HepG2 (cell line): ENCODE measurements around the gene APBB2. TPM values are rescaled to one million over a fixed set of nuclear protein-coding genes. Genes with fewer than 3 reads are reported as not detected.

ENCODE experiments used
- ATAC-seq: fragments of 200-7000 bp; cut with Tn5 transposase; 3 replicates; pipeline ENCODE4 v1.9.1; 2020; ENCODE audit warnings: mild to moderate bottlenecking, moderate library complexity
- BruUV-seq: library from RNA; stranded (reverse); fragments of 400-500 nt; replicated peaks from 2 replicates; lab custom pipeline; 2021; lab: Mats Ljungman, UMichigan
- CTCF ChIA-PET: fragments of 300-600 bp; formaldehyde crosslinking; extraction: SDS; loops from one replicate; lab custom pipeline; 2021; ENCODE audit warnings: low total read pairs, inconsistent platforms, low intra/inter-chr PET ratio; lab: Yijun Ruan, JAX
- POLR2A ChIA-PET: fragments of 350-600 bp; sonication (Branson Sonifier 250); formaldehyde crosslinking; loops from one replicate; lab custom pipeline; 2020; ENCODE audit warnings: antibody characterized with exemption, inconsistent platforms; lab: Yijun Ruan, JAX
- DNase-seq: peaks from one replicate; pipeline ENCODE4 v3.0.0-alpha.2; 2015; ENCODE audit warnings: low spot score
- FAIRE-seq: peaks from 3 replicates; lab custom pipeline; 2011; peaks lifted over from hg19 to GRCh38; lab: Jason Lieb, UNC
- H2AFZ ChIP-seq: one replicate; pipeline ENCODE4 v1.6.1; 2011; ENCODE audit warnings: low read length, inconsistent platforms
- H3K27ac ChIP-seq: fragments of 300-600 bp; 3 replicates; pipeline ENCODE4 v1.8.0; 2011; ENCODE audit warnings: mixed run types, mild to moderate bottlenecking, mixed read lengths, low read length, inconsistent platforms; ENCODE audit not compliant: insufficient read depth; ENCODE audit errors: extremely low read length
- H3K27me3 ChIP-seq, 2 experiments: fragments of 200-600 bp in 1 of 2; 2 replicates in 1 of 2; 3 replicates in 1 of 2; pipeline versions ENCODE4 v1.6.0 to v1.8.0; 2011; ENCODE audit warnings: low read length in 2 of 2, mild to moderate bottlenecking in 2 of 2, moderate library complexity in 2 of 2, inconsistent platforms in 1 of 2; ENCODE audit not compliant: insufficient read depth in 2 of 2, control insufficient read depth in 1 of 2
- H3K36me3 ChIP-seq, 2 experiments: fragments of 200-600 bp in 1 of 2; replicated peaks in 1 of 2; 2 replicates in 1 of 2; 3 replicates in 1 of 2; pipeline versions ENCODE4 v1.5.1 to v1.8.0; 2011; ENCODE audit warnings: low read length in 2 of 2, inconsistent platforms in 1 of 2; ENCODE audit not compliant: insufficient read depth in 2 of 2, control insufficient read depth in 1 of 2
- H3K4me1 ChIP-seq: 2 replicates; pipeline ENCODE4 v1.5.1; 2012; ENCODE audit warnings: low read length, inconsistent platforms; ENCODE audit not compliant: insufficient read depth
- H3K4me2 ChIP-seq: 2 replicates; pipeline ENCODE4 v1.6.0; 2011; ENCODE audit warnings: low read depth, low read length, inconsistent platforms
- H3K4me3 ChIP-seq, 3 experiments: fragments of 200-600 bp in 1 of 3; sonication (generic), shearing (Covaris generic) in 1 of 3; replicated peaks in 1 of 3; 2 replicates each; pipeline ENCODE4 v1.5.1; 2011 to 2016; ENCODE audit warnings: low read length in 3 of 3, inconsistent platforms in 2 of 3, low read depth in 2 of 3, mild to moderate bottlenecking in 2 of 3, control low read depth in 1 of 3, mixed read lengths in 1 of 3; ENCODE audit not compliant: insufficient read depth in 1 of 3
- H3K79me2 ChIP-seq: one replicate; pipeline ENCODE4 v1.6.1; 2011; ENCODE audit warnings: low read length, inconsistent platforms; ENCODE audit not compliant: insufficient read depth
- H3K9ac ChIP-seq: 2 replicates; pipeline ENCODE4 v1.6.0; 2011; ENCODE audit warnings: mild to moderate bottlenecking, low read depth, low read length, inconsistent platforms; ENCODE audit not compliant: insufficient read depth
- H3K9me3 ChIP-seq: 2 replicates; pipeline ENCODE4 v1.5.1; 2012; ENCODE audit warnings: mild to moderate bottlenecking, low read length
- H4K20me1 ChIP-seq: 2 replicates; pipeline ENCODE4 v1.6.0; 2011; ENCODE audit warnings: inconsistent platforms, mild to moderate bottlenecking, low read length, moderate library complexity; ENCODE audit not compliant: insufficient read depth
- MXD3 ChIP-seq: IDR thresholded peaks from 2 replicates; pipeline ENCODE4 v1.6.1; 2016; ENCODE audit warnings: mild to moderate bottlenecking, missing biosample characterization, missing genetic modification reagents
- NFRKB ChIP-seq: fragments of 450-650 bp; IDR thresholded peaks from 2 replicates; pipeline ENCODE4 v1.6.1; 2017
- NR2C2 ChIP-seq: sonication (generic); formaldehyde crosslinking; IDR thresholded peaks from 2 replicates; pipeline ENCODE4 v1.4.0; 2020; ENCODE audit warnings: missing genetic modification reagents, mild to moderate bottlenecking, moderate library complexity, borderline replicate concordance
- ZBTB46 ChIP-seq: sonication (generic); formaldehyde crosslinking; IDR thresholded peaks from 2 replicates; pipeline ENCODE4 v1.4.0; 2020; ENCODE audit warnings: mild to moderate bottlenecking, missing genetic modification reagents, borderline replicate concordance
- ZEB1 ChIP-seq: IDR thresholded peaks from 2 replicates; pipeline ENCODE4 v1.6.1; 2012; ENCODE audit warnings: mild to moderate bottlenecking, low read depth, inconsistent platforms; ENCODE audit not compliant: insufficient replicate concordance
- ZFP90 ChIP-seq: sonication (generic); formaldehyde crosslinking; IDR thresholded peaks from 2 replicates; pipeline ENCODE4 v1.8.0; 2022; ENCODE audit warnings: missing genetic modification reagents, mild to moderate bottlenecking, inconsistent platforms, borderline replicate concordance
- ZMAT3 ChIP-seq: sonication (generic); formaldehyde crosslinking; conservative IDR thresholded peaks from 2 replicates; pipeline ENCODE4 v1.7.0; 2021; ENCODE audit warnings: missing genetic modification reagents
- ZNF552 ChIP-seq: sonication (generic); formaldehyde crosslinking; IDR thresholded peaks from 2 replicates; pipeline ENCODE4 v1.9.0; 2022; ENCODE audit warnings: missing genetic modification reagents, mild to moderate bottlenecking, borderline replicate concordance
- ZNF670 ChIP-seq: sonication (generic); formaldehyde crosslinking; IDR thresholded peaks from 2 replicates; pipeline ENCODE4 v1.8.0; 2022; ENCODE audit warnings: mild to moderate bottlenecking, missing genetic modification reagents, borderline replicate concordance
- WGBS: methylation state at CpG from one replicate; pipeline ENCODE4 v1.1.6; 2017; ENCODE audit warnings: low lambda C conversion rate; 5-methylcytosine and 5-hydroxymethylcytosine counted together
- in situ Hi-C: cut with HindIII; loops from 2 replicates; pipeline ENCODE4 v1.10.0; 2017; ENCODE audit warnings: low pct_unique_long_range_greater_than_20kb; ENCODE audit not compliant: extremely low pct_ligation_motif_present
- intact Hi-C: fragments of 100-400 bp; cut with micrococcal nuclease; formaldehyde crosslinking; loops from one replicate; pipeline ENCODE4 v1.10.0; 2022; ENCODE audit not compliant: unreplicated experiment
- polyA plus RNA-seq, 8 experiments: library from polyadenylated mRNA; depleted of rRNA in 3 of 8; stranded (reverse) in 7 of 8; unstranded in 1 of 8; fragments of >200 nt; fragmentation: Illumina TruSeq in 4 of 8; extraction: Trizol in 4 of 8; gene quantifications; 2 replicates each; pipeline versions ENCODE4 v1.2.1 to v1.2.3, GENCODE V29; 2011 to 2016; ENCODE audit warnings: low read depth in 4 of 8, missing spikeins in 1 of 8, mixed read lengths in 1 of 8; ENCODE audit not compliant: insufficient read depth in 1 of 8
- total RNA-seq, 5 experiments: library from RNA; depleted of rRNA; stranded (reverse); fragments of >200 nt; fragmentation: Illumina TruSeq; extraction: Trizol; gene quantifications; 2 replicates each; pipeline ENCODE4 v1.2.3, GENCODE V29; 2016; ENCODE audit warnings: low read depth in 1 of 5
- TF ChIP-seq, protein P1 (sequence below): IDR thresholded peaks from 2 replicates; pipeline ENCODE4 v1.6.1; 2016; ENCODE audit warnings: missing compliant biosample characterization, missing genetic modification reagents, borderline replicate concordance
- TF ChIP-seq, protein P2 (sequence below): sonication (generic); formaldehyde crosslinking; IDR thresholded peaks from 2 replicates; pipeline ENCODE4 v1.9.0; 2021; ENCODE audit warnings: missing genetic modification reagents, mild to moderate bottlenecking, borderline replicate concordance
- TF ChIP-seq, protein P3 (sequence below): sonication (generic); formaldehyde crosslinking; IDR thresholded peaks from 2 replicates; pipeline ENCODE4 v1.4.0; 2020; ENCODE audit warnings: missing genetic modification reagents, mild to moderate bottlenecking, borderline replicate concordance

The APBB2 gene
- total and polyA plus RNA-seq, 2 of the 13 experiments (the other 11 are each of a cell fraction or from before 2014, with no cell fraction given): 11.7 to 17.0 TPM

- DNase-seq (no peak), ATAC-seq (no peak)
- H3K27me3 ChIP-seq: no peaks in the 10 kb centered on the region
- no peaks in the 10 kb centered on the region for H3K36me3 ChIP-seq
- intact Hi-C loops: no loop called here
- POLR2A ChIA-PET: no interaction called here
- H3K4me1 ChIP-seq: peaks cover 38% of the 10 kb centered on the region
- BruUV-seq: no TSS peak
- CTCF ChIA-PET: no interaction called here
- H3K9ac ChIP-seq: no peak overlapping the region
- TF ChIP-seq, protein P1, sequence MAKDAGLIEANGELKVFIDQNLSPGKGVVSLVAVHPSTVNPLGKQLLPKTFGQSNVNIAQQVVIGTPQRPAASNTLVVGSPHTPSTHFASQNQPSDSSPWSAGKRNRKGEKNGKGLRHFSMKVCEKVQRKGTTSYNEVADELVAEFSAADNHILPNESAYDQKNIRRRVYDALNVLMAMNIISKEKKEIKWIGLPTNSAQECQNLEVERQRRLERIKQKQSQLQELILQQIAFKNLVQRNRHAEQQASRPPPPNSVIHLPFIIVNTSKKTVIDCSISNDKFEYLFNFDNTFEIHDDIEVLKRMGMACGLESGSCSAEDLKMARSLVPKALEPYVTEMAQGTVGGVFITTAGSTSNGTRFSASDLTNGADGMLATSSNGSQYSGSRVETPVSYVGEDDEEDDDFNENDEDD (CRISPR knock-in tag): no peak
- TF ChIP-seq MXD3 (CRISPR knock-in tag) (no peak), NR2C2 (CRISPR knock-in tag) (no peak), ZBTB46 (CRISPR knock-in tag) (no peak), ZFP90 (CRISPR knock-in tag) (no peak), NFRKB (no peak), ZNF552 (CRISPR knock-in tag) (no peak), ZEB1 (no peak), ZMAT3 (no peak), ZNF670 (CRISPR knock-in tag) (no peak)
- TF ChIP-seq, protein P2, sequence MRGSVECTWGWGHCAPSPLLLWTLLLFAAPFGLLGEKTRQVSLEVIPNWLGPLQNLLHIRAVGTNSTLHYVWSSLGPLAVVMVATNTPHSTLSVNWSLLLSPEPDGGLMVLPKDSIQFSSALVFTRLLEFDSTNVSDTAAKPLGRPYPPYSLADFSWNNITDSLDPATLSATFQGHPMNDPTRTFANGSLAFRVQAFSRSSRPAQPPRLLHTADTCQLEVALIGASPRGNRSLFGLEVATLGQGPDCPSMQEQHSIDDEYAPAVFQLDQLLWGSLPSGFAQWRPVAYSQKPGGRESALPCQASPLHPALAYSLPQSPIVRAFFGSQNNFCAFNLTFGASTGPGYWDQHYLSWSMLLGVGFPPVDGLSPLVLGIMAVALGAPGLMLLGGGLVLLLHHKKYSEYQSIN (CRISPR knock-in tag): no peak
- TF ChIP-seq, protein P3, sequence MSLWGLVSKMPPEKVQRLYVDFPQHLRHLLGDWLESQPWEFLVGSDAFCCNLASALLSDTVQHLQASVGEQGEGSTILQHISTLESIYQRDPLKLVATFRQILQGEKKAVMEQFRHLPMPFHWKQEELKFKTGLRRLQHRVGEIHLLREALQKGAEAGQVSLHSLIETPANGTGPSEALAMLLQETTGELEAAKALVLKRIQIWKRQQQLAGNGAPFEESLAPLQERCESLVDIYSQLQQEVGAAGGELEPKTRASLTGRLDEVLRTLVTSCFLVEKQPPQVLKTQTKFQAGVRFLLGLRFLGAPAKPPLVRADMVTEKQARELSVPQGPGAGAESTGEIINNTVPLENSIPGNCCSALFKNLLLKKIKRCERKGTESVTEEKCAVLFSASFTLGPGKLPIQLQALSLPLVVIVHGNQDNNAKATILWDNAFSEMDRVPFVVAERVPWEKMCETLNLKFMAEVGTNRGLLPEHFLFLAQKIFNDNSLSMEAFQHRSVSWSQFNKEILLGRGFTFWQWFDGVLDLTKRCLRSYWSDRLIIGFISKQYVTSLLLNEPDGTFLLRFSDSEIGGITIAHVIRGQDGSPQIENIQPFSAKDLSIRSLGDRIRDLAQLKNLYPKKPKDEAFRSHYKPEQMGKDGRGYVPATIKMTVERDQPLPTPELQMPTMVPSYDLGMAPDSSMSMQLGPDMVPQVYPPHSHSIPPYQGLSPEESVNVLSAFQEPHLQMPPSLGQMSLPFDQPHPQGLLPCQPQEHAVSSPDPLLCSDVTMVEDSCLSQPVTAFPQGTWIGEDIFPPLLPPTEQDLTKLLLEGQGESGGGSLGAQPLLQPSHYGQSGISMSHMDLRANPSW (CRISPR knock-in tag): no peak
- TF ChIP-seq, all 625 proteins: peak for 0
- Histone ChIP-seq H3K4me2 (no peak overlapping the region), H3K4me3 (no peak overlapping the region), H3K27ac (no peak overlapping the region), H4K20me1 (no peaks in the 10 kb centered on the region), H3K9me3 (no peaks in the 10 kb centered on the region), H3K79me2 (peaks cover 59% of the 10 kb centered on the region), H2AFZ (no peak overlapping the region)
- in situ Hi-C loops: no loop called here
- FAIRE-seq: no peak
- 98% methylated on average over 5 of the region's 5 CpGs for WGBS
Measured at GRCh38 chr4:41184009-41184408, 30.3 kb downstream of the APBB2 start.
